Activated T-cell treated with anti-CD3 and anti-CD28 coated beads for 48 hours (primary cell): ENCODE measurements around the gene MRPS21.
A peak's percentile ranks its signal among the peaks of the same experiment; 100 is the strongest.

Experiments
- DNase-seq: peaks from one replicate; pipeline ENCODE4 v3.0.0-alpha.2; 2020; ENCODE audit warnings: low read depth

The MRPS21 gene

GRCh38 chr1:150293433-150294253 lies at the start of gene MRPS21:
Gene MRPS21, plus strand, starts transcription at chr1:150293861. Its CDS starts 506 bp downstream, at chr1:150294367.
- DNase-seq = peak; percentile 85

GRCh38 chr1:150249936-150250335 lies 43.7 kb upstream of the MRPS21 start:
- DNase-seq = no peak

GRCh38 chr1:150256198-150256553 lies 37.5 kb upstream of the MRPS21 start:
- DNase-seq = no peak

- no peak for DNase-seq
These were observed 36.9 kb upstream of the MRPS21 start for GRCh38 chr1:150256554-150257341.

GRCh38 chr1:150257624-150258585 lies 35.8 kb upstream of the MRPS21 start, which contains the start of gene CA14:
Gene CA14, plus strand, starts transcription at chr1:150257774. Its CDS starts 355 bp downstream, at chr1:150258129.
- DNase-seq = no peak

GRCh38 chr1:150259217-150259616 lies 34.4 kb upstream of the MRPS21 start:
- no peak for DNase-seq

GRCh38 chr1:150259758-150260669 lies 33.6 kb upstream of the MRPS21 start:
- no peak for DNase-seq

GRCh38 chr1:150261367-150261766 lies 32.3 kb upstream of the MRPS21 start:
- DNase-seq = no peak

- no peak for DNase-seq
These were observed 31.0 kb upstream of the MRPS21 start for GRCh38 chr1:150262388-150263320.

- no peak for DNase-seq
These were observed 30.1 kb upstream of the MRPS21 start for GRCh38 chr1:150263549-150263948.

- DNase-seq = no peak
These were observed 25.8 kb upstream of the MRPS21 start for GRCh38 chr1:150267896-150268295.

GRCh38 chr1:150268340-150268704 lies 25.3 kb upstream of the MRPS21 start:
- DNase-seq = peak; percentile 6

- DNase-seq = peak; percentile 90
These were observed 24.8 kb upstream of the MRPS21 start, which contains the start of gene APH1A for GRCh38 chr1:150268705-150269403. Gene APH1A, minus strand, starts transcription at chr1:150269016. Its CDS starts 206 bp downstream, at chr1:150268810.

GRCh38 chr1:150269451-150269850 lies 24.2 kb upstream of the MRPS21 start:
- DNase-seq = no peak

GRCh38 chr1:150271291-150271959 lies 22.2 kb upstream of the MRPS21 start:
- no peak for DNase-seq

- no peak for DNase-seq
These were observed 20.4 kb upstream of the MRPS21 start for GRCh38 chr1:150273311-150273710.

- no peak for DNase-seq
These were observed 13.4 kb upstream of the MRPS21 start for GRCh38 chr1:150280138-150280707.

GRCh38 chr1:150281221-150281757 lies 12.4 kb upstream of the MRPS21 start:
- DNase-seq = peak; percentile 50
